GM06990 (cell line): ENCODE measurements around the gene EPHB1.

Experiments used
- DNase-seq: peaks from one replicate; pipeline ENCODE4 v3.0.0-alpha.2; 2011; ENCODE audit not compliant: insufficient read length; ENCODE audit errors: extremely low read depth
- H3K27me3 ChIP-seq: replicated peaks from 2 replicates; pipeline ENCODE4 v1.6.0; 2011; ENCODE audit warnings: low read length; ENCODE audit not compliant: control insufficient read depth, insufficient read depth
- H3K36me3 ChIP-seq: 2 replicates; pipeline ENCODE4 v1.5.1; 2011; ENCODE audit warnings: low read length; ENCODE audit not compliant: control insufficient read depth, insufficient read depth
- H3K4me3 ChIP-seq: replicated peaks from 2 replicates; pipeline ENCODE4 v1.5.1; 2011; ENCODE audit warnings: low read depth, mild to moderate bottlenecking, control low read depth, low read length
- TF ChIP-seq, protein P1 (sequence below): IDR thresholded peaks from 2 replicates; pipeline ENCODE4 v1.5.1; 2011; ENCODE audit warnings: low read length, control low read depth, mild to moderate bottlenecking, inconsistent platforms; ENCODE audit not compliant: insufficient read depth, poor library complexity, severe bottlenecking

EPHB1 gene

DNA sequence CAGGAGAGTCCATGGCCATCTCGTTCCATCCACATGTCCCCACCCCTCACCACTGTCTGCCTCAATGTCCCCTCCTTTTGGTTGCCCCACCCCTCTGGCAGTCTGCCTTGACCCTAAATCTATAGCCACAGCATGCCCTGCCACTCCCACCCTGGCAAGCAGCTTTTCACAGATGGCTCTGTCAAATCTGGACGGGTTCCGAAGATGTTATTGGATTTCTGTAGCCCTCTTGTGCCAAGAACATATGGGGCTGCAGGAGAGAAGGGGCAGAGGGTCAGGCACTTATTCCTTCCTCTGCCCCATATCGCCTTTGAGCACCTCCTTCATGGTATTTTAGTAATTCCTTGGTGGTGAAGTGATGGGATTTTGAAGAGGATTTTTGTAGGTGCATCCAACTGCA lies 57.1 kb downstream of the EPHB1 start:
- no peaks in the 10 kb centered on the region for H3K27me3 ChIP-seq
- TF ChIP-seq, protein P1, sequence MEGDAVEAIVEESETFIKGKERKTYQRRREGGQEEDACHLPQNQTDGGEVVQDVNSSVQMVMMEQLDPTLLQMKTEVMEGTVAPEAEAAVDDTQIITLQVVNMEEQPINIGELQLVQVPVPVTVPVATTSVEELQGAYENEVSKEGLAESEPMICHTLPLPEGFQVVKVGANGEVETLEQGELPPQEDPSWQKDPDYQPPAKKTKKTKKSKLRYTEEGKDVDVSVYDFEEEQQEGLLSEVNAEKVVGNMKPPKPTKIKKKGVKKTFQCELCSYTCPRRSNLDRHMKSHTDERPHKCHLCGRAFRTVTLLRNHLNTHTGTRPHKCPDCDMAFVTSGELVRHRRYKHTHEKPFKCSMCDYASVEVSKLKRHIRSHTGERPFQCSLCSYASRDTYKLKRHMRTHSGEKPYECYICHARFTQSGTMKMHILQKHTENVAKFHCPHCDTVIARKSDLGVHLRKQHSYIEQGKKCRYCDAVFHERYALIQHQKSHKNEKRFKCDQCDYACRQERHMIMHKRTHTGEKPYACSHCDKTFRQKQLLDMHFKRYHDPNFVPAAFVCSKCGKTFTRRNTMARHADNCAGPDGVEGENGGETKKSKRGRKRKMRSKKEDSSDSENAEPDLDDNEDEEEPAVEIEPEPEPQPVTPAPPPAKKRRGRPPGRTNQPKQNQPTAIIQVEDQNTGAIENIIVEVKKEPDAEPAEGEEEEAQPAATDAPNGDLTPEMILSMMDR: no peak
- DNase-seq: no peak
- H3K4me3 ChIP-seq: no peak overlapping the region
- no peaks in the 10 kb centered on the region for H3K36me3 ChIP-seq

DNA sequence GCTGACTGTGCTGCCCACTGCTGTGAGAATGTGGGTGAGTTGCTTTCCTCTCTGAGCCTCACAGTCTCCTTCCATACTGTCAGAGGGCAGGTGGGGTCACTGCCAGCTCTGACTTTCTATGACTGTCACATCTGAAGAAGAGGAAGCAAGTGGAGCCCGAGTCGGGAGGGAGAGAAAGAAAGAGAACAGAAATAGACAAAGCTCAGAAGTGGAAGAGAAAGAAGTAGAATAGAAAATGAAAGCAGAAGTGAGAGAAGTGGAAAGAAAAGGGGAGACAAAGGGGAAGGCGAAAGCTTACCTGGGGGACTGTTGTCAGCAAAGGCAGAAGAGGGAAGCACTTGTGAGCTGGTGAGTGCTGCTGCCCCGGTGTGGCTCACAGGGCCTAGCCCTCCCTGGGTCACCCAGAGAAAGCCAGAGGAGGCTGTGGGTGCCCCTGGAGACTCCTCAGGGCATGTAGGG lies 57.9 kb downstream of the EPHB1 start:
- TF ChIP-seq, protein P1: peak; percentile 35
- H3K27me3 ChIP-seq: no peaks in the 10 kb centered on the region
- peak; percentile 68 for DNase-seq
- H3K4me3 ChIP-seq: no peak overlapping the region
- no peaks in the 10 kb centered on the region for H3K36me3 ChIP-seq

DNA sequence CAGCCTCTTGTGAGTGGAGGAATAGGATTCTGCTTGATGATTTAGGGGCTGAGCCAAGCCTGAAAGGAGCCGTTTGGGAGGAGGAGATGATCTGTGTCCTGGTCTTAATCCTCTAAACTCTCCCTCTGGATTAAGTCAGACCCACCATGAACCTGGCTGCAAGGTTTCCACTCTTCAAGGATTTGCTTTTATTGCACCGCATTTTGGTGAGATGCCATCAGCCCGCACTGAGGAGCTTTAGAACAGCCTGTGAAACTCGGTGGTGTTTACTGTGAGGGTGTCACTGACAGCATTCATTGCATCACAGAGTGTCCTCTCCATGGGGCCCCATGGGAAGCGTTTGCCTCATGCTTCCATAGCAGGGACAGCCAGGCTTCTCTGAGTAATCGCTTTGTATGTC lies 59.2 kb downstream of the EPHB1 start:
- peaks cover 1% of the 10 kb centered on the region; the same call in 1 of the 2 replicates for H3K27me3 ChIP-seq
- no peaks in the 10 kb centered on the region for H3K36me3 ChIP-seq
- TF ChIP-seq, protein P1: no peak
- H3K4me3 ChIP-seq: no peak overlapping the region
- no peak for DNase-seq

DNA sequence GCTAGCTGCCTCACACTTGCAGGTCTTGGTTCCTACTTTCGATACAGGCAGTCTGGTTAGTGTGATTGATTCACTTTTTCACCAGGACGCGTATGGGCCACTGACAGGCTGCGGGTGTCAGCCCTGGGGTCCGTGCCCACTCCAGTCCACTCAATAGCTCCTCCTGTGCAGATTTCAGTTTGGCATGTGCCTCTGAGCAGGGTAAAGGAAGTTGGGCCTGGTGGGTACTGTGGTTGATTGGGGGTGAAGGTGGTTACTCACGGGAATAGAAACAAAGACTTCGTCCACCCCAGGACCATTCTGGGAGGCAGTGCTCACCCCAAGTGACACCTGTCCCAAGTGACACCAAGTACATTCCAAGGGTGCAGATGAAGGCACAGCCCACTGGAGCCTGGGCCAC lies 62.3 kb downstream of the EPHB1 start:
- Histone ChIP-seq H3K4me3 (no peak overlapping the region), H3K36me3 (no peaks in the 10 kb centered on the region), H3K27me3 (peaks cover 1% of the 10 kb centered on the region; the same call in 1 of the 2 replicates)
- TF ChIP-seq, protein P1: no peak
- DNase-seq: no peak

DNA sequence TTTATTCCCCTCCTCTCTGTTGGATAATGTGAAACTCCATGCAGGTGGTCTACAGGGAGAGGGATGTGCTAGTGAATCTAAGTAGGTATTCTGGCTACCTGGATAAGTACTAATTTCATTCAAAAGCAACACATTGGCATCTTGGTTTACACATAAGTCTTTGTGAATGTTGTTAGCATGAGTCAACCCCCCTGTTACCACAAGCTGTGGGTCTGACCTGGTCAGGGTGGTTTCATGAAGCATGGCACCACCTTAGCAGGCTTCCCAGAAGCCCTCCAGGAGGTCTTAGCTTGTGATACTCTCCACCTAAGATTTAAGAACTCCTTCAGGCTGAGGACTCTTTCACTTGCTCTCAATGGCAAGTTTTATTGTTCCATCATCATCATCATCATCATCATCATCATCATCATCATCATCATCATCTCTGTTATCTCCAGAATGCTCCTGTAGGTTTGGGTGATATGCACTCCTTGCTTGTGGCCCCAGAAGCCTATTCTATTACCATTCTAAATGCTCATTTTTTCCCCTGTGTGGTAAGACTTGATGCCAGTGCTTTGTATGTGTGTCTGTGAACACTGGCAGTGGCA lies 62.8 kb downstream of the EPHB1 start:
- H3K27me3 ChIP-seq: peaks cover 1% of the 10 kb centered on the region; the same call in 1 of the 2 replicates
- no peaks in the 10 kb centered on the region for H3K36me3 ChIP-seq
- H3K4me3 ChIP-seq: no peak overlapping the region
- TF ChIP-seq, protein P1: no peak
- no peak for DNase-seq
